A673 (cell line): ENCODE data around the gene DVL1.

ENCODE experiments used
- CTCF ChIP-seq: fragments of 300-800, 200-600 bp; sonication (generic); conservative IDR thresholded peaks from 2 replicates; pipeline ENCODE4 v1.5.1; 2017; ENCODE audit warnings: low read depth, mild to moderate bottlenecking, antibody characterized with exemption, low read length, moderate library complexity, mixed read lengths
- EZH2 ChIP-seq: fragments of 200-600 bp; sonication (generic); IDR thresholded peaks from 2 replicates; pipeline ENCODE4 v1.6.1; 2017; ENCODE audit warnings: borderline replicate concordance, low read depth, mild to moderate bottlenecking, mixed read lengths, antibody characterized with exemption, low read length; ENCODE audit not compliant: poor library complexity, severe bottlenecking

GRCh38 chr1:1373815-1374588 is 24.8 kb upstream of the DVL1 start:
- TF ChIP-seq CTCF (no peak), EZH2 (no peak)
